HCT116 (cell line): ENCODE results near the gene PLOD2. TPM values are rescaled to one million over a fixed set of nuclear protein-coding genes. Genes with fewer than 3 reads are reported as not detected.

Source experiments
- ATAC-seq: fragments of 200-7000 bp; cut with Tn5 transposase; 2 replicates; pipeline ENCODE4 v1.9.1; 2020; ENCODE audit warnings: mild to moderate bottlenecking, moderate library complexity
- BruUV-seq: library from RNA; stranded (reverse); fragments of 400-500 nt; replicated peaks from 2 replicates; lab custom pipeline; 2021; lab: Mats Ljungman, UMichigan
- CTCF ChIA-PET: fragments of 300-600 bp; sonication (Branson Sonifier 250); formaldehyde crosslinking; loops from one replicate; lab custom pipeline; 2021; ENCODE audit warnings: antibody characterized with exemption; lab: Charles Lee
- POLR2A ChIA-PET: fragments of 300-600, 350-600 bp; sonication (Branson Sonifier 250); formaldehyde crosslinking; loops from one replicate; lab custom pipeline; 2021; ENCODE audit warnings: antibody characterized with exemption; lab: Charles Lee
- RAD21 ChIA-PET, 2 experiments: fragments of 300-600 bp; sonication (Branson Sonifier 250); formaldehyde crosslinking; loops; one replicate each; lab custom pipeline; 2023; ENCODE audit warnings: low total read pairs in 2 of 2; ENCODE audit not compliant: uncharacterized antibody in 2 of 2, unreplicated experiment in 2 of 2, low non-redundant PET in 1 of 2; lab: Charles Lee
- DNase-seq: peaks from one replicate; pipeline ENCODE4 v3.0.0-alpha.2; 2010; ENCODE audit warnings: low read depth, low spot score
- H2AFZ ChIP-seq: fragments of 200-600 bp; shearing (Covaris generic), sonication (generic); 2 replicates; pipeline ENCODE4 v1.6.1; 2017; ENCODE audit warnings: low read depth, mixed run types, mixed read lengths, antibody characterized with exemption, low read length; ENCODE audit not compliant: poor library complexity, severe bottlenecking
- H3K27ac ChIP-seq: 2 replicates; pipeline ENCODE4 v1.5.1; 2012; ENCODE audit warnings: low read depth, low read length
- H3K27me3 ChIP-seq: fragments of 200-600 bp; sonication (generic); 2 replicates; pipeline ENCODE4 v1.6.1; 2016; ENCODE audit warnings: mixed run types, low read length, mixed read lengths; ENCODE audit not compliant: insufficient read depth
- H3K36me3 ChIP-seq, 2 experiments: fragments of 200-500 bp in 1 of 2; fragments of 200-600 bp in 1 of 2; sonication (Bioruptor generic) in 1 of 2; sonication (generic) in 1 of 2; 2 replicates each; pipeline versions ENCODE4 v1.5.1 to v1.6.1; 2014 to 2016; ENCODE audit warnings: low read length in 2 of 2, inconsistent platforms in 1 of 2, mixed read lengths in 1 of 2, mixed run types in 1 of 2; ENCODE audit not compliant: insufficient read depth in 2 of 2, control insufficient read depth in 1 of 2
- H3K4me1 ChIP-seq, 2 experiments: fragments of 200-600 bp in 1 of 2; sonication (generic) in 1 of 2; 2 replicates each; pipeline versions ENCODE4 v1.5.1 to v1.6.1; 2012 to 2017; ENCODE audit warnings: low read length in 2 of 2, inconsistent platforms in 1 of 2, mild to moderate bottlenecking in 1 of 2, mixed read lengths in 1 of 2, mixed run types in 1 of 2, moderate library complexity in 1 of 2; ENCODE audit not compliant: insufficient read depth in 2 of 2, control insufficient read depth in 1 of 2
- H3K4me2 ChIP-seq: fragments of 200-600 bp; sonication (generic); 2 replicates; pipeline ENCODE4 v1.6.1; 2017; ENCODE audit warnings: mixed run types, low read length, mixed read lengths
- H3K4me3 ChIP-seq, 2 experiments: fragments of 200-600 bp in 1 of 2; sonication (generic) in 1 of 2; replicated peaks in 1 of 2; 2 replicates each; pipeline ENCODE4 v1.5.1; 2011 to 2016; ENCODE audit warnings: low read length in 2 of 2, control low read depth in 1 of 2, low read depth in 1 of 2, mild to moderate bottlenecking in 1 of 2, mixed read lengths in 1 of 2, mixed run types in 1 of 2
- H3K79me2 ChIP-seq: fragments of 200-600 bp; sonication (generic); 2 replicates; pipeline ENCODE4 v1.6.1; 2017; ENCODE audit warnings: mild to moderate bottlenecking, mixed run types, low read length, moderate library complexity, mixed read lengths; ENCODE audit not compliant: insufficient read depth
- H3K9ac ChIP-seq: fragments of 200-600 bp; sonication (generic); 2 replicates; pipeline ENCODE4 v1.6.1; 2016; ENCODE audit warnings: low read length, mixed read lengths
- H3K9me2 ChIP-seq: fragments of 200-600 bp; sonication (generic), shearing (Covaris generic); 2 replicates; pipeline ENCODE4 v1.6.1; 2017; ENCODE audit warnings: mixed run types, mild to moderate bottlenecking, moderate library complexity; ENCODE audit not compliant: insufficient read depth
- H3K9me3 ChIP-seq, 2 experiments: fragments of 200-500 bp in 1 of 2; fragments of 200-600 bp in 1 of 2; sonication (Bioruptor generic) in 1 of 2; sonication (generic) in 1 of 2; 2 replicates each; pipeline ENCODE4 v1.6.1; 2014 to 2017; ENCODE audit warnings: low read length in 2 of 2, mixed read lengths in 2 of 2, inconsistent platforms in 1 of 2, low read depth in 1 of 2, mild to moderate bottlenecking in 1 of 2, mixed run types in 1 of 2, moderate library complexity in 1 of 2; ENCODE audit not compliant: control insufficient read depth in 1 of 2, insufficient read depth in 1 of 2
- H4K20me1 ChIP-seq: fragments of 200-600 bp; sonication (generic), shearing (Covaris generic); 2 replicates; pipeline ENCODE4 v1.6.1; 2017; ENCODE audit warnings: mixed run types, mild to moderate bottlenecking, moderate library complexity; ENCODE audit not compliant: insufficient read depth
- ELF1 ChIP-seq: IDR thresholded peaks from 2 replicates; pipeline ENCODE4 v1.6.1; 2012; ENCODE audit warnings: low read depth, borderline replicate concordance
- POLR2A ChIP-seq: IDR thresholded peaks from 2 replicates; pipeline ENCODE4 v1.7.0; 2011; ENCODE audit warnings: borderline replicate concordance; ENCODE audit not compliant: insufficient read depth, insufficient read length; ENCODE audit errors: extremely low read depth
- ZBTB33 ChIP-seq: IDR thresholded peaks from 2 replicates; pipeline ENCODE4 v1.6.1; 2011; ENCODE audit warnings: mild to moderate bottlenecking, low read length, moderate library complexity; ENCODE audit not compliant: insufficient replicate concordance; ENCODE audit errors: extremely low read depth
- ZFX ChIP-seq: fragments of 450-650 bp; IDR thresholded peaks from 2 replicates; pipeline ENCODE4 v1.6.1; 2017
- intact Hi-C: fragments of 100-400 bp; cut with micrococcal nuclease; formaldehyde crosslinking; loops from 2 replicates; pipeline ENCODE4 v1.10.0; 2022
- total RNA-seq: library from RNA; stranded (reverse); gene quantifications from one replicate; pipeline ENCODE4 v1.2.1, GENCODE V29; 2021; ENCODE audit not compliant: unreplicated experiment

PLOD2 gene
- total RNA-seq, 1 experiment from 2014 or later = 25.8 TPM

- H3K27me3 ChIP-seq = no peaks in the 10 kb centered on the region
- H3K36me3 ChIP-seq = no peaks in the 10 kb centered on the region
- no peak overlapping the region for H2AFZ ChIP-seq
- TF ChIP-seq POLR2A = no peak
- ChIA-PET CTCF (no interaction called here), RAD21 (no interaction called here), POLR2A (no interaction called here)
- no peak overlapping the region for H3K4me3 ChIP-seq
- H3K4me1 ChIP-seq = no peaks in the 10 kb centered on the region
- H3K27ac ChIP-seq = no peak overlapping the region
- intact Hi-C loops = no loop called here
- no peak overlapping the region for H3K9ac ChIP-seq
- BruUV-seq = no TSS peak
- H3K9me2 ChIP-seq = no peaks in the 10 kb centered on the region
- no peak overlapping the region for H3K4me2 ChIP-seq
- ATAC-seq (no peak), DNase-seq (no peak)
- H3K9me3 ChIP-seq = no peaks in the 10 kb centered on the region
- no peaks in the 10 kb centered on the region for H4K20me1 ChIP-seq
- no peaks in the 10 kb centered on the region for H3K79me2 ChIP-seq
Measured at GRCh38 chr3:146058241-146058640, 102.7 kb downstream of the PLOD2 start.

DNA sequence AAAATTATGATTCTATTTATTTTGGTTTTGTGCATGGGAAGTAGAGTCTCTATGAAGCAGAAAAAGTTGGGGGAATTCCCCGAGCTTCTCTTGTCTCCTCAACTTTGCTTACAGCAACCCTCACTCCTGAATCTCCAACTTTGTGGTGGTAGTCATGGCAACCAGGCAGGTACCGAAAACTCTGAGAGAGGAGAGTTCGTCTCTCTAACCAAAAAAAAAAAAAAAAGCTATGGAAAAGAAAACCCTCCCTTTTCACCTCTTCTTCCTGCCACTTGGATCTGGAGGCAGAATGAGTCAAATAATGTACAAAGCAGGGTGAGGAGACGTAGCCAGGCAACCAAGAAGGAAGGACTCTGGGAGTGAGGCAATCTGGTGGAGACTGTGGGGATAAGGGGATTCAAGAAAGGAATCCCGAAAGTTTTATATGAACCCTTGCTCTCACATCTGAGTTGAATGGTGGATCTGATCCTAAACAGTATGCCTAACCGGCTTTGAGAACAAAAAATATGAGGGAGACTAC, 108.1 kb downstream of the PLOD2 start:
- Histone ChIP-seq H4K20me1 (no peaks in the 10 kb centered on the region), H3K4me1 (no peaks in the 10 kb centered on the region), H2AFZ (no peak overlapping the region), H3K27me3 (no peaks in the 10 kb centered on the region), H3K36me3 (no peaks in the 10 kb centered on the region), H3K4me3 (no peak overlapping the region), H3K27ac (no peak overlapping the region), H3K9me2 (no peaks in the 10 kb centered on the region), H3K79me2 (no peaks in the 10 kb centered on the region), H3K9me3 (no peaks in the 10 kb centered on the region), H3K4me2 (no peak overlapping the region), H3K9ac (no peak overlapping the region)
- ChIA-PET POLR2A (no interaction called here), RAD21 (no interaction called here), CTCF (interaction anchor here (1.4 kb wide), 1 partner anchor 13 kb away, joined by 5 read pairs; no protein-coding TSS in a partner anchor)
- DNase-seq = no peak
- intact Hi-C loops = no loop called here
- no TSS peak for BruUV-seq
- no peak for TF ChIP-seq ZBTB33
- TF ChIP-seq ELF1 = no peak
- TF ChIP-seq ZFX = no peak
- ATAC-seq = no peak
